GM18498 (cell line): Measurements from ENCODE around the gene VAT1L.

ENCODE experiments used
- ATAC-seq: cut with Tn5 transposase; IDR thresholded peaks from one replicate; pipeline ENCODE4 v1.9.1; 2021; ENCODE audit warnings: mild to moderate bottlenecking, moderate library complexity; ENCODE audit not compliant: unreplicated experiment

Gene VAT1L

GRCh38 chr16:77905374-77905920 is 117.1 kb downstream of the VAT1L start:
- ATAC-seq: no peak

- no peak for ATAC-seq
Measured at GRCh38 chr16:77910021-77910420, 121.7 kb downstream of the VAT1L start.

GRCh38 chr16:77912617-77913016 is 124.3 kb downstream of the VAT1L start:
- no peak for ATAC-seq

DNA sequence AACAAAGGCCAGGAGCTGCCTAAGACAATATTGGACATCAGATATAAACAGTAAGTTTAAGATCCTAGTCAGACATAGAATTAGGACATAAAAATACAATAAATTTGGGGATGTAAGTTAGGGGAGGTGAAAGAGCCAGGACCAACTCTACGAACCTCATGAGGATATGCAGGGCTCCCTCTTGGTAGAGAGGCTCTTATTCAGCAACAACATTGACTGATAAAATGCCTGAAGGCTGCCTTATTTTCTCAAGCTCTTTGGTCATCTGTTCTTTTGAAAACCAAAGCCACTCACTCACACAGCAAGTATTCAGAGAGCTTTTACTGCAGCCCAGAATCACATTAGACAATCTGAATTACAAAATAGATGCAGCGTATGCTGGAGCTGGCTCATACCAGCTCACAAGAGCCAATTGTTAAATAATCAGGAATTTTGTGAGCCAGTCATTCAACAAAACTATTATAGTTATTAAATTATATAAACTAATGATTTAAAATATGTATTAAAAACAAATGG is 125.4 kb downstream of the VAT1L start:
- no peak for ATAC-seq

GRCh38 chr16:77916111-77916510 is 127.7 kb downstream of the VAT1L start:
- ATAC-seq: no peak

DNA sequence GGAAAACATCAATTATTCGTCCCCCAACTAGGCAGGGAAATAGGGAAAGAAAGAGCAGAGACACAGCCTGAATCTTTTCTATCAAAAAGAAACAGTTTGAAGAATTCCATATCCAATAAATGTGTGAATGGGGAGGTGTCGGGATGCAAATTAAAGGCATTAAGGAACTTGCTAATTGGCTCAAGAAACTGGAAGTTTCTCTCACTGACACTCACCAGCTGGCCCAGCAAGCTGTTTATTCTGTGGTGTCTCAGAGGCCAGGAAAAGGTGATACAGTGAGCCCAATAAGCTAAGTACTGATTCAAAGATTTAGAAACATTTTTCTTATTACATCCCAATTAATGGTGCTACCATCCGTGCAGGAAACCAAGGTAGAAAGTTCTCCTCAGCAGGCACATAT is 129.6 kb downstream of the VAT1L start:
- ATAC-seq: no peak

GRCh38 chr16:77918809-77919707 is 130.7 kb downstream of the VAT1L start:
- no peak for ATAC-seq

DNA sequence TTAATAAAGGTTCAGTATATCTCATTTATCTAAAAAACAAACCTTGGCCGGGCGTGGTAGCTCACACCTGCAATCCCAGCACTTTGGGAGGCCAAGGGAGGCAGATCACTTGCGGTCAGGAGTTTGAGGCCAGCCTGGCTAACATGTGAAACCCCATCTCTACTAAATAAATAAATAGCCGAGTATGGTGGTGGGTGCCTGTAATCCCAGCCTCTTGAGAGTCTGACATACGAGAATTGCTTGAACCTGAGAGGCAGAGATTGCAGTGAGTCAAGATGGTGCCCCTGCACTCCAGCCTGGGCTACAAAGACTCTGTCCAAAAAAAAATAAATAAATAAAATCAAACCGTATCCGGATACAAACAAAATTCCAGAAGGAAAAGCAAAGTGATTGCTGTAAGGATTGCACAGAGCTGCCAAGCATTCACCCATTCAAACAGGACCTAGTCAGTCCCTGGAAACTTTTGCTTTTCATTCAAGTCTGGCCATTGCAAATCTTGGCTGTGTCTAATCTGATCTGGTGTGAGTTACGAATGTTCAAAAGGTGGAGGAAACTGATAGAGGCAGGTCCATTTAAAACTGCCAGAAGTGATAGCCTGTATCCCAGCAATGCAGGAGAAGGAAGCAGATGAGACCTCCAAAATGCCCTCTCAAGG is 131.5 kb downstream of the VAT1L start:
- no peak for ATAC-seq

DNA sequence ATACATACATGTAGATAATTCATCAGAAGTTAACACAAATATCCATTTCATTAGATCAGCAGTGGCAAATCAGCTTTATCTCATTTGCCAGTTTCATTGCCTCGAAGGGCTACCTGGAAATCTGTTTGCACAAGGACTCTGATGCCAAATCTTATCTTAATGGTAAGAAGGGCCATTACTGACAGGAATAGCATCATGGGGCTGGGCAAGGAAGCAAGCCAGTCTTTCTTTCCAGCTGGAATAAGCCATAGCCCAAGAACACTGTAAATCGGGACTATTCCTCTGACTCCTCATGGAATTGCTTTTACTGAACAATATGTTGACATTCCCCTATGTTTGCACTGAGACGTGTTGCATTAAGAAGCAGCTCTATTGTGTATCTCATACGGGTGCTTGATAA is 132.6 kb downstream of the VAT1L start:
- no peak for ATAC-seq

- no peak for ATAC-seq
Measured at GRCh38 chr16:77922228-77922754, 133.9 kb downstream of the VAT1L start.

- ATAC-seq: no peak
Measured at GRCh38 chr16:77925531-77925930, 137.2 kb downstream of the VAT1L start.

DNA sequence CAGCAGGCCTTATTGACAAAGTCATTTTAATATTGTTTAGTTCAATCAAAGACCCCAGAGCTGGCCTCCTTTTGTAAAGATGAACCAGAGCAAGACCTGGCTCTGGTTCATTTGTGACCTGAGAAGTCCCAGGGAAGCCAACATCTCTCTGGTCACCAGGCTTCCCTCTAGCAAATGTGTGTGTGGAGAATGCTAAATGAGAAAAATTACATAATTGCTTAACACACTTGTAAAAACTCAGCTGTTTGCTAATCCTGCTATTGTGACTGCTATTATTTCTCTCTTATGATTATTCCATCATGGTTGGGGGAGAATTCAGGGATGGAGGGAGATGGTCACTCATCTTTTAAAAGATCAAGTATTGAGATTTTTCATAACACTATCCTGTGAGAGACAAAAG is 139.7 kb downstream of the VAT1L start:
- no peak for ATAC-seq

- ATAC-seq: no peak
Measured at GRCh38 chr16:77929004-77929403, 140.6 kb downstream of the VAT1L start.

DNA sequence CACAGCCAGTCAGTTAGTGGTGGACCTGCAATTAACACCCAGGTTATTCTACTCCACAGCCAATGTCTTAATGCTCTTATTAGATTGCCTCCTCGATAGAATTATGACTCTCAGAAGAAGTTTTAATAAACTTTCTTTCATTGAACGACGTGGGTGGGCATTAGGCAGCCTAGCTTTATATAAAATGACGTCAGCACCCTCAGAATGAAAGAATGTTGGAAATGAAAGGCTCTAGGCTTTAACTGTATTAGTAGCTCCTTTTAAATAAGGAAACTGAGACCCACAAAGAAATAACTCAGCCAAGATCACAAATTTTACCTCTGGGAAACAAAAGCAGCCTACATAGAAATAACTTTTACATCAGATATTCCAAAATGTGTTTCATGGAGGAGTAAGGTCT is 142.7 kb downstream of the VAT1L start:
- no peak for ATAC-seq

DNA sequence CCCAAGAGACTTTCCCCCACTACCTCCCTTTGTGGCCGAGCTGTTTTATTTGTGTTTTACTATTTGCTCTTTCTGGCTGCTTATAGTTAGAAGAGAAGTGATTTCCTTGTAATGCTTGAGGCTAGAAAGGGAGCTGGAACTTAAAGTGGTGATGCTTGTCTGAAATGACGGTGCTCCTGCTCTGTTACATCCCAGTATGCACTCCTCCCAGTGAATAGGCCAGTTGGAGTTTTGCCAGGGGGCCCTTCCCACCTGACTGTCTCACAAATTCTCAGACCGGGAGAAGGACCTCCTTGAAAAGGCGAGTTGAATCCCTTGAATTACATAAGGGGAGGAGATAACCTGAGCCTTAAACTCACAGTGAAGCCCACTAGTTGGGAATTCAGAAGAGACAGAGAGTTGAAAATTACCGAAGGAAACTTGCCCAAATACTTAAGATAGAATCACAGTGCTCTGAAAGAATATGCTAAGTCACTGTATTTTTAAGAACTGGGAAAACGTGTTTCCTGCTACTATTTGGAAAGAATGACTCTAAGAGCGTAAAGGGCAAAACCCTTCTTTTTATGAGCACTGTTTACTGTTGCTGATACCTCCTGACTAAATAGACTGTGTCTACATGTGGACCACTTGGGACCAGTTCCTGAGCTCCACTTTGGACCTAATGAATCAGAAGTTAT is 149.2 kb downstream of the VAT1L start:
- ATAC-seq: no peak

GRCh38 chr16:77938913-77939312 is 150.5 kb downstream of the VAT1L start:
- no peak for ATAC-seq

- ATAC-seq: no peak
Measured at GRCh38 chr16:77939968-77940367, 151.6 kb downstream of the VAT1L start.

DNA sequence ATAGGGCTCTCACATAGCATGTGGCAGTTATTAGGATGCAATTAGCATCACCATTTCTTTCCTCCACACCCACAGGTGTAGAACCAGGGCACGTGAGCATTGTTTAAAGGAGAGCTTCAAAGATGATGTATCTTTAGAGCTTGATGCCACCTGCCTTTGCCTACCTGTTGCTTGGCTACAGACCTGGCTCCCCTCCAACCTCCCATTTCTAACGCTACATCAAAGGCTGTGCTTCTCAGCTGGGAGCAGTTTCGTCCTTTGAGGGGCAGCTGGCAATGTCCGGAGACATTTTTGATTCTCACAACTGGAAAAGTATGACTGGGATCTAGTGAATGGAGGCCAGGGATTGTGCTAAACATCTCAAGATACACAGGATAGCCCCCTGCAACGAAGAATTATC is 155.4 kb downstream of the VAT1L start:
- no peak for ATAC-seq

DNA sequence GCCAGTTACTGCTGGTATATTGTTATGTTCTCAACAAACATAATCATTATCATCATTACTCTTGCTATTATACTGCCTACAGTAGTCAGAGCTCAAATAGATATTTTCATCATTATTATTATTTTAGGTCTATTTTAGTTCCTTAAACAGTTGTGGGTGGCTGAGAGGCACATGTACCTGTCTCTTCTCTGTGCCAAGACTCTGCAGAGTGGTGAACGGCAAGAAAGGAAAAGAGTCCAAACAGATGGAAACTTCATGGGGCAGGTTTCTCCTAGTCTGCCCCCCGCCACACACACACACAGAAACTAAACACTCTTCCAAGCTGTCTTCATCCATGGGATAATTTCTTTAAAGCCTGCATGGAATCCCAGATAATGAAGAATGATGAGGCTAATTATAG is 156.3 kb downstream of the VAT1L start:
- ATAC-seq: no peak

GRCh38 chr16:77945126-77945525 is 156.8 kb downstream of the VAT1L start:
- ATAC-seq: no peak

DNA sequence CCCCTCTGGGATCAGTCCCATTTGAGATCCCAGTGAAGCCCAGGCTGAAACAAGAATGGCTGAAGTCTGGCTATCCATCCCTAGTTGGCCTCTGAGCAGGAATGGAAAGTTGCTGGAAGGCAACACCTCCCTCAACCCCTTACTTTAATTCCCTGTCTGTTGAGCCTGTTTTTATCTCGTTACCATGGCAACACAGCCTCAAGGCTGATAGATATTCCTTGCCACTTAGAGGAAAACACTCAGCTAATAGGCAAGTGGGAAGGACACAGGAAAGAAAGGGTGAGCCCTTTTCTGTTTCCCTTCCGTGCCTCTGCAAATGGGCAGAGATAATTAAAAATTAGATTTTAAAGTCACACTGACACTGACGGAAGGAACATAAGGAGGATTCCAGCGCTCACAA is 158.5 kb downstream of the VAT1L start:
- no peak for ATAC-seq
